NCI-H2107 treated with DMSO at 0.1 percent for 48 hours (cell line): ENCODE data around the gene WLS.

Source experiments
- DNase-seq: peaks from one replicate; lab custom pipeline; 2025; ENCODE audit not compliant: unreplicated experiment; lab: John Stamatoyannopoulos, UW

Gene WLS

GRCh38 chr1:68103011-68103545 lies 129.2 kb downstream of the WLS start:
- no peak for DNase-seq

GRCh38 chr1:68101829-68102228 lies 130.5 kb downstream of the WLS start:
- no peak for DNase-seq

- no peak for DNase-seq
Measured at GRCh38 chr1:68100571-68100970, 131.8 kb downstream of the WLS start.

DNA sequence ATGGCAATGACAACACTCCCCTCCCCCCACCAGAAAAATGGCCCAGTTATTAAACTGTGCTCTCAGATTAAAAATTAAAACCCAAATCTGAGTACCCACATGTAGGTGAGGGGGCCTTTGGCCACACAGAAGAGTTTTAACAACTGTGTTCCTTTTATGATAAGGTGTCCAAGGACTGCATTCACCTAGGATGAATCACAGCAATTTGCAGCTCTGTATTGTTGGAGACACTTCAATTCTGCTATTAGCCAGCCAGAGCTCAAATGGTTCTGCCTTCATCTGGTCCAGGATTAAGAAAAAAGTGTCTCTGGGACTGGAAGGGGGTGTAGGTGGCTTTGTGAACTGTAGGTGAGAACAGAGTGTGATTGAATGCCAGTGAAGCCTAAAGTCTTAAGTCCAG lies 138.6 kb downstream of the WLS start:
- DNase-seq: no peak

DNA sequence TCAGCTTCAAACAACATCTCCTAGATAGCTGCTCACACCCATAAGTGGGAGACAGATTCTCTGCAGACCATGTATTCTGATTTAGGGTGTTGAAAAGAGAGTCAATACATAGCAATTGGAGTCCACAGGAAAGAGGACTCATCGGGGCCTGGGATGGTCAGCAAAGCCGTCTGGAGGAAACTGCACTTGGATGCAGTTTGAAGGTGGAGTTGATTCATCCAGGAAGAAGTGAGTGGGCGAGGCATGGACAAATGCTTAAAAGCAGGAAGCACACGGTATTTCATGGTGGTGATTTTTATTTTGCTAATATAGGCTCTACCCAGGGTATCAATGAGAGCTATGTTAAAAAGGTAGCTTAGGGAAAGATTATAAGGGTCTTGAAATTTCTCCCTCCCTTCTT lies 145.1 kb downstream of the WLS start:
- DNase-seq: no peak

DNA sequence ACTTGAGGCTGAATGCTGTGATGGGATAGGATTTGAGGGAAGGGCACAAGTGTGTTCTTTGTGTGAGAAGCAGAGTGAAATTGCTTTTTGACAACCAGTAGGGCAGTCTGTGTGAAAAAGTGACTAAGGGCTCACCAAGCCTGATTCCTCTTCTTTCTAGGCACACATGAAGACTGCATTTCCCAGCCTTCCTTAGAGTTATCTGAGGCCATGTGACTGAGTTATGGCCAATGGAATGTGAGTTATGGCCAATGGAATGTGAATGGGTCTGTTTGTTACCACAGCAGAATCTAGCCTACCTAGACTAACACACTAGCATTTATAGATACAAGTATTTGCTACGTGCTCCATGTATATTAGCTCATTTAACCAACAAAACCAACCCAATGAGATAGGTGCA lies 146.6 kb downstream of the WLS start:
- DNase-seq: no peak

DNA sequence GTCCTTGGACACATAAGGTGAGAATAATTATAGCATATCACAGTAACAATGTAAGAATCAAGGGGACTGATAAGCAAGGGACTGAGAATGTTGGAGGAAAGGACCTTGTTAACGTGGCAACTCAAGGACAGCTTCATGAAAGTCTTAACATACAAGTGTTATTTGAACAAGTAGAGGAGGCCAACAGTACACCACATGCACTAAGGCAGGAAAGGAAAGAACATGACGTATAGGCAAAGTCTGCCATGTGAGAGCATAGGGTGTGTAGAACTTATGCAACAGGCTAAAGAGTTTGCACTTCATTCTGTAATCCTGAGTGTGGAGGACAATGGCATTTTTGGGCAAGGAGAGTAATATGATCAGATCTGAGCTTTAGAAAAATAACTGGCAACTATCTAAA lies 148.6 kb downstream of the WLS start:
- no peak for DNase-seq

- no peak for DNase-seq
Measured at GRCh38 chr1:68081775-68082283, 150.5 kb downstream of the WLS start.

DNA sequence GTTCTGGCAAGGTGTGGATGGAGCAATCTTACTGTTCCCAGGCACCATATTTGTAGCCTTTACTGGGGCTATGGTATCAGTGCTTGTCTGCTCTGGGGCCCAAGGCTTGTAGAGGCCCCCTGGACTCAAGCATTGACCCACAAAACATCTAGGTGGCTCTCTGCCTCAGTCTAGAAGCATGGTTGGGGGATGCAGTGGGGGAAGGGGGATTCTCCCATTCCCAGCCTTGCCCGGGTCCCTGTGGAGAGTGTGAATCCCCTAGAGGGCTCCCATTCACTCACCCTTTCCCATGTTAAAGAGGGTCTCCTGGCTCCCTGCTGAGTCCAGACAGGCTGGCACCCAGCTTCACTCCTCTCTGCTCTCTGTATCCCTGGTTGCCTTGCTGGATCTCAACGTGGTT lies 153.7 kb downstream of the WLS start:
- DNase-seq: no peak
